Panc1 (cell line): Measurements from ENCODE around the gene MUL1.

Source experiments
- CTCF ChIP-seq: fragments of 450-650 bp; IDR thresholded peaks from 2 replicates; pipeline ENCODE4 v1.5.1; 2017; ENCODE audit warnings: mild to moderate bottlenecking
- POLR2AphosphoS5 ChIP-seq: IDR thresholded peaks from 2 replicates; pipeline ENCODE4 v1.6.1; 2012; ENCODE audit warnings: mild to moderate bottlenecking, low read depth, low read length, moderate library complexity
- REST ChIP-seq, 2 experiments: IDR thresholded peaks; 2 replicates each; pipeline ENCODE4 v1.6.1; 2011 to 2012; ENCODE audit warnings: low read depth in 2 of 2, control low read depth in 1 of 2, low read length in 1 of 2, mild to moderate bottlenecking in 1 of 2, moderate library complexity in 1 of 2; ENCODE audit not compliant: insufficient read depth in 1 of 2
- SIN3A ChIP-seq: IDR thresholded peaks from 2 replicates; pipeline ENCODE4 v1.6.1; 2012; ENCODE audit warnings: low read depth, mild to moderate bottlenecking, low read length, moderate library complexity, borderline replicate concordance; ENCODE audit not compliant: insufficient read depth
- TCF7L2 ChIP-seq: IDR thresholded peaks from 2 replicates; pipeline ENCODE4 v1.6.1; 2011; ENCODE audit warnings: mild to moderate bottlenecking, low read depth, low read length, inconsistent platforms

DNA sequence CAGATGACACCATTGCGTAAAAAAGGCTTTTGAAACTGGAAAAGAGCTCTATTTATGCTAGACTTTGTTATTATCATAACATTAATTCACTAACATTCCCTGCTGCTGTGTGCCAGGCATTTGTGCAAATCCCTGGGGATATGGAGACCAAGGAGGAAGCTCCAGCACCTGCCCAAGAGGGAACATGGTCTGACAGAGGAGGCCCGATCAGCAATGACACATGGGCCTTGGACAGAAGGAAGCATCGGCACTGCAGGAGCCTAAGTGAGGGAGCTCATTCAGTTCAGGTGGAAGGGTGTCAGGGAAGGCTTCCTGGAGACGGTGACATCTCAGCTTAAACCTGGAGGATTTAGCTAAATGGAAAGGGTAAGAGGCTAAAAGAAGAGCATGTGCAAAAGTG, 35.8 kb downstream of the MUL1 start:
- no peak for TF ChIP-seq CTCF
- TF ChIP-seq POLR2AphosphoS5 = no peak
- no peak for TF ChIP-seq TCF7L2
- TF ChIP-seq REST (IDR thresholded peaks at IDR 0.05; ENCODE audit: insufficient read depth in 1 of 2, low read depth in 2 of 2, low read length in 1 of 2) = no peak
- no peak for TF ChIP-seq SIN3A
